Gastroesophageal sphincter (tissue), 4 donors: ENCODE results near the gene ITGAE. TPM values are rescaled to one million over a fixed set of nuclear protein-coding genes. Genes with fewer than 3 reads are reported as not detected.

Experiments
- ATAC-seq: fragments of 150-250 bp; one replicate; pipeline ENCODE4 v1.9.1; 2016; ENCODE audit warnings: mild to moderate bottlenecking, moderate library complexity
- H3K27ac ChIP-seq, 4 donors: fragments of 200-600 bp; sonication (generic) in 3 of 4; 1 replicate in 3 of 4; 2 replicates in 1 of 4; pipeline ENCODE4 v1.5.1; 2016 to 2019
- H3K27me3 ChIP-seq: fragments of 200-600 bp; sonication (generic); one replicate; pipeline ENCODE4 v1.5.1; 2019
- H3K36me3 ChIP-seq, 2 donors: fragments of 200-600 bp; sonication (generic); one replicate each; pipeline ENCODE4 v1.5.1; 2019; ENCODE audit warnings: control low read depth in 1 of 2
- H3K4me1 ChIP-seq, 3 donors: fragments of 200-600 bp; sonication (generic); 1 replicate in 2 of 3; 2 replicates in 1 of 3; pipeline ENCODE4 v1.5.1; 2016 to 2019; ENCODE audit warnings: control low read depth in 2 of 3
- H3K4me3 ChIP-seq, 2 donors: fragments of 200-600 bp; sonication (generic); one replicate each; pipeline ENCODE4 v1.5.1; 2019; ENCODE audit warnings: mild to moderate bottlenecking in 1 of 2, moderate library complexity in 1 of 2
- H3K9me3 ChIP-seq, 3 donors: fragments of 200-600 bp; sonication (generic); one replicate each; pipeline ENCODE4 v1.5.1; 2017 to 2019; ENCODE audit warnings: control low read depth in 2 of 3
- CTCF ChIP-seq, 4 experiments: fragments of 200-600 bp in 2 of 4; fragments of 450-650 bp in 2 of 4; sonication (generic) in 1 of 4; IDR thresholded peaks; one replicate each; pipeline ENCODE4 v1.5.1; 2017 to 2019; ENCODE audit warnings: antibody characterized with exemption in 4 of 4, mild to moderate bottlenecking in 2 of 4, moderate library complexity in 2 of 4
- EP300 ChIP-seq: sonication (generic); formaldehyde crosslinking; IDR thresholded peaks from one replicate; pipeline ENCODE4 v1.6.1; 2017; ENCODE audit warnings: antibody characterized with exemption, mild to moderate bottlenecking
- POLR2A ChIP-seq, 2 donors: fragments of 450-650 bp; IDR thresholded peaks; one replicate each; pipeline ENCODE4 v1.6.1; 2017; ENCODE audit warnings: antibody characterized with exemption in 2 of 2, mild to moderate bottlenecking in 2 of 2, moderate library complexity in 1 of 2
- POLR2AphosphoS5 ChIP-seq: sonication (generic); formaldehyde crosslinking; IDR thresholded peaks from one replicate; pipeline ENCODE4 v1.6.1; 2017; ENCODE audit warnings: antibody characterized with exemption
- WGBS, 2 donors: methylation state at CpG; one replicate each; pipeline ENCODE4 v1.1.5; 2018; ENCODE audit warnings: low coverage in 1 of 2; 5-methylcytosine and 5-hydroxymethylcytosine counted together
- total RNA-seq, 4 donors: library from RNA; depleted of rRNA; stranded (reverse); fragments of >200 nt; gene quantifications; one replicate each; pipeline ENCODE4 v1.1.0, GENCODE V29; 2016

The ITGAE gene
- total RNA-seq, result 10 to 100 TPM; 20.3 to 35.2 (median 21.7) TPM

- Histone ChIP-seq H3K4me1 (peaks cover 0 to 22% (median 3%) of the 10 kb centered on the region in 3 donors), H3K27me3 (no peaks in the 10 kb centered on the region), H3K27ac (peak within 1 kb of the TSS in 3 of 4 donors; percentile 16 to 81 (median 79)), H3K9me3 (no peaks in the 10 kb centered on the region), H3K4me3 (no peak within 1 kb of the TSS), H3K36me3 (peaks cover 0 to 3% of the 10 kb centered on the region in 2 donors)
- 80 to 88% methylated on average over 1 to 3 of the region's 17 CpGs for WGBS, 2 donors
- ATAC-seq, result no peak
- no peak for TF ChIP-seq POLR2AphosphoS5
- TF ChIP-seq POLR2A (IDR thresholded peaks at IDR 0.05), result no peak
- TF ChIP-seq CTCF (IDR thresholded peaks at IDR 0.05), result no peak
Observed at GRCh38 chr17:3800362-3801271, at the start of gene ITGAE. Gene ITGAE, minus strand, starts transcription at chr17:3801188. Its CDS starts 44 bp downstream, at chr17:3801144.

- 60 to 76% methylated on average over 1 to 3 of the region's 9 CpGs for WGBS, 2 donors
- Histone ChIP-seq H3K9me3 (no peaks in the 10 kb centered on the region), H3K27me3 (no peaks in the 10 kb centered on the region), H3K36me3 (peaks cover 0 to 10% of the 10 kb centered on the region in 2 donors), H3K4me1 (peaks cover 0 to 26% (median 7%) of the 10 kb centered on the region in 3 donors), H3K27ac (no peak overlapping the region), H3K4me3 (no peak overlapping the region)
- TF ChIP-seq POLR2A (IDR thresholded peaks at IDR 0.05) (no peak), EP300 (no peak), POLR2AphosphoS5 (no peak), CTCF (IDR thresholded peaks at IDR 0.05) (no peak)
- no peak for ATAC-seq
Observed at GRCh38 chr17:3848229-3848835, 47.3 kb upstream of the ITGAE start.

GRCh38 chr17:3847165-3847670 lies 46.2 kb upstream of the ITGAE start:
- no peak overlapping the region for H3K27ac ChIP-seq
- H3K36me3 ChIP-seq, result peaks cover 0 to 21% of the 10 kb centered on the region in 2 donors
- peaks cover 0 to 28% (median 7%) of the 10 kb centered on the region in 3 donors for H3K4me1 ChIP-seq
- no peaks in the 10 kb centered on the region for H3K27me3 ChIP-seq
- WGBS, 2 donors, result 80% methylated on average over 1 of the region's 9 CpGs; no CpG with 5 or more reads in 1 of the 2 donors
- H3K4me3 ChIP-seq, result no peak overlapping the region
- no peak for TF ChIP-seq POLR2AphosphoS5
- no peak for TF ChIP-seq POLR2A (IDR thresholded peaks at IDR 0.05)
- TF ChIP-seq EP300, result no peak
- no peak for TF ChIP-seq CTCF (IDR thresholded peaks at IDR 0.05)
- H3K9me3 ChIP-seq, result no peaks in the 10 kb centered on the region
- no peak for ATAC-seq

- H3K27ac ChIP-seq, result peak overlapping the region in 2 of 4 donors; percentile 94 to 97
- H3K9me3 ChIP-seq, result no peaks in the 10 kb centered on the region
- WGBS, 2 donors, result 28 to 72% methylated on average over 3 to 11 of the region's 17 CpGs
- no peaks in the 10 kb centered on the region for H3K27me3 ChIP-seq
- peaks cover 0 to 28% (median 7%) of the 10 kb centered on the region in 3 donors for H3K4me1 ChIP-seq
- H3K4me3 ChIP-seq, result peak overlapping the region in 1 of 2 donors; percentile 98
- peaks cover 0 to 27% of the 10 kb centered on the region in 2 donors for H3K36me3 ChIP-seq
- no peak for ATAC-seq
- no peak for TF ChIP-seq POLR2A (IDR thresholded peaks at IDR 0.05)
- no peak for TF ChIP-seq EP300
- no peak for TF ChIP-seq CTCF (IDR thresholded peaks at IDR 0.05)
Observed at GRCh38 chr17:3846437-3847164, 45.6 kb upstream of the ITGAE start.
